ENCODE data around the gene TMEM63C.

DNA sequence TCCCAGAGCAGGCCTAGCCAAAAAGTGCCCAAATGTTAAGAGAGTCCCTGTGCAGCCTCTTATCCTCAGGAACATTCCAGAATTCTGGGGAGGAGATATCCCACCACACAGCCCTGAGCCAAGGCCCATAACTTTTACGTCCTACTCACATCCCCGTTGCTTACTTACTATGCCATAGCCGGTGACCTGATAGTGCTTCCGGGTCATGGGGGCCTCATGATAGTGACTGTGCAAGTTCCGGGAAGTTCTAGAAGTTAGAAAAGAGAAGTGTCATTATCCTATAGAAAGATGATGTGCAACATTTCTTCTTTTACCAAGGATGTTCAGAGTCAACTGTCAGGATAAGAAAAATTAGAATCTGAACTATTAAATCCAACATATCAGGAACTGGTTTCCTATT is 105.0 kb downstream of the TMEM63C start:
- TF ChIP-seq ZFP3 (CRISPR knock-in tag; IDR thresholded peaks at IDR 0.05) (no peak), ZNF565 (CRISPR knock-in tag; conservative IDR thresholded peaks at IDR 0.05; ENCODE audit: low read depth) (no peak)
